Activated gamma-delta T cell treated with Interleukin-2 at 50 U/mL for 16 hours (primary cell): ENCODE data around the gene SLC35B2.

Source experiments
- DNase-seq: peaks from one replicate; pipeline ENCODE4 v3.0.0-alpha.2; 2020

The SLC35B2 gene

GRCh38 chr6:44251576-44252524 lies 5.5 kb downstream of the SLC35B2 start:
- DNase-seq = no peak

- no peak for DNase-seq
Measured at GRCh38 chr6:44250718-44251123, 6.6 kb downstream of the SLC35B2 start.

GRCh38 chr6:44250067-44250717 lies 7.1 kb downstream of the SLC35B2 start:
- no peak for DNase-seq

- DNase-seq = no peak
Measured at GRCh38 chr6:44249082-44249748, 8.1 kb downstream of the SLC35B2 start.

- DNase-seq = no peak
Measured at GRCh38 chr6:44248579-44248978, 8.7 kb downstream of the SLC35B2 start.

GRCh38 chr6:44247338-44248302 lies 9.7 kb downstream of the SLC35B2 start:
- peak; percentile 91 for DNase-seq

GRCh38 chr6:44246663-44247337 lies 10.5 kb downstream of the SLC35B2 start, which contains the start of gene HSP90AB1:
TSS of gene HSP90AB1 (plus strand) at chr6:44247101. CDS start at chr6:44248630, 1,529 bp downstream.
- peak; percentile 92 for DNase-seq

GRCh38 chr6:44245912-44246662 lies 11.2 kb downstream of the SLC35B2 start:
- DNase-seq = peak; percentile 75

GRCh38 chr6:44245391-44245911 lies 11.9 kb downstream of the SLC35B2 start:
- DNase-seq = no peak

- DNase-seq = no peak
Measured at GRCh38 chr6:44243345-44243744, 14.0 kb downstream of the SLC35B2 start.

GRCh38 chr6:44238687-44239350 lies 18.5 kb downstream of the SLC35B2 start:
- no peak for DNase-seq

GRCh38 chr6:44237813-44238433 lies 19.4 kb downstream of the SLC35B2 start:
- DNase-seq = peak; percentile 78

GRCh38 chr6:44237021-44237812 lies 20.1 kb downstream of the SLC35B2 start:
- peak; percentile 58 for DNase-seq

- DNase-seq = no peak
Measured at GRCh38 chr6:44235891-44236516, 21.3 kb downstream of the SLC35B2 start.

- no peak for DNase-seq
Measured at GRCh38 chr6:44235269-44235668, 22.1 kb downstream of the SLC35B2 start.

GRCh38 chr6:44234101-44235025 lies 23.0 kb downstream of the SLC35B2 start:
- DNase-seq = no peak

GRCh38 chr6:44233567-44234100 lies 23.7 kb downstream of the SLC35B2 start:
- no peak for DNase-seq
